Keratinocyte (primary cell): Measurements from ENCODE around the gene ERFL.

Source experiments
- CTCF ChIP-seq, 3 experiments: IDR thresholded peaks in 1 of 3; conservative IDR thresholded peaks in 1 of 3; optimal IDR thresholded peaks in 1 of 3; 2 replicates in 2 of 3; 3 replicates in 1 of 3; pipeline versions ENCODE3 to v1.5.1; 2011; ENCODE audit warnings: low read length in 3 of 3, mild to moderate bottlenecking in 3 of 3, moderate library complexity in 2 of 3, control low read depth in 1 of 3, inconsistent platforms in 1 of 3; ENCODE audit not compliant: insufficient read depth in 2 of 3; ENCODE audit errors: extremely low read depth in 1 of 3
- EZH2 ChIP-seq: IDR thresholded peaks from one replicate; pipeline ENCODE4 v1.6.1; 2012; ENCODE audit warnings: inconsistent platforms, mild to moderate bottlenecking, low read length, moderate library complexity

GRCh38 chr19:41947091-41947490 is 18.8 kb upstream of the ERFL start:
- TF ChIP-seq CTCF (optimal IDR thresholded peaks at IDR 0.05 in 1 of 3, IDR thresholded peaks at IDR 0.05 in 1 of 3, conservative IDR thresholded peaks at IDR 0.05 in 1 of 3; ENCODE audit: extremely low read depth in 1 of 3, insufficient read depth in 2 of 3, low read length in 3 of 3) (no peak), EZH2 (no peak)
